ENCODE results near the gene SEC14L2. TPM values are rescaled to one million over a fixed set of nuclear protein-coding genes. Genes with fewer than 3 reads are reported as not detected.

SEC14L2 gene
- total and polyA plus RNA-seq, 3 donors from 2014 or later = 2.2 to 4.7 (median 3.5) TPM

- Histone ChIP-seq H3K4me3 (peak overlapping the region; percentile 86 to 93), H3K27ac (no peak overlapping the region), H3K36me3 (ENCODE audit: low read depth, missing control alignments) (no peaks in the 10 kb centered on the region), H3K27me3 (no peaks in the 10 kb centered on the region), H3K4me1 (peaks cover 28% of the 10 kb centered on the region), H3K9me3 (no peaks in the 10 kb centered on the region)
- DNase-seq = no peak
- intact Hi-C loops (cut with DNase I; ENCODE audit: low total_unique reads) = no loop called here
- WGBS, 2 donors = 36 to 42% methylated on average over 22 of the region's 22 CpGs
- no peak for TF ChIP-seq POLR2A (IDR thresholded peaks at IDR 0.05)
- TF ChIP-seq, protein P1, sequence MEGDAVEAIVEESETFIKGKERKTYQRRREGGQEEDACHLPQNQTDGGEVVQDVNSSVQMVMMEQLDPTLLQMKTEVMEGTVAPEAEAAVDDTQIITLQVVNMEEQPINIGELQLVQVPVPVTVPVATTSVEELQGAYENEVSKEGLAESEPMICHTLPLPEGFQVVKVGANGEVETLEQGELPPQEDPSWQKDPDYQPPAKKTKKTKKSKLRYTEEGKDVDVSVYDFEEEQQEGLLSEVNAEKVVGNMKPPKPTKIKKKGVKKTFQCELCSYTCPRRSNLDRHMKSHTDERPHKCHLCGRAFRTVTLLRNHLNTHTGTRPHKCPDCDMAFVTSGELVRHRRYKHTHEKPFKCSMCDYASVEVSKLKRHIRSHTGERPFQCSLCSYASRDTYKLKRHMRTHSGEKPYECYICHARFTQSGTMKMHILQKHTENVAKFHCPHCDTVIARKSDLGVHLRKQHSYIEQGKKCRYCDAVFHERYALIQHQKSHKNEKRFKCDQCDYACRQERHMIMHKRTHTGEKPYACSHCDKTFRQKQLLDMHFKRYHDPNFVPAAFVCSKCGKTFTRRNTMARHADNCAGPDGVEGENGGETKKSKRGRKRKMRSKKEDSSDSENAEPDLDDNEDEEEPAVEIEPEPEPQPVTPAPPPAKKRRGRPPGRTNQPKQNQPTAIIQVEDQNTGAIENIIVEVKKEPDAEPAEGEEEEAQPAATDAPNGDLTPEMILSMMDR (IDR thresholded peaks at IDR 0.05) = no peak
Observed at GRCh38 chr22:30357650-30358215, 39.1 kb upstream of the SEC14L2 start.

DNA sequence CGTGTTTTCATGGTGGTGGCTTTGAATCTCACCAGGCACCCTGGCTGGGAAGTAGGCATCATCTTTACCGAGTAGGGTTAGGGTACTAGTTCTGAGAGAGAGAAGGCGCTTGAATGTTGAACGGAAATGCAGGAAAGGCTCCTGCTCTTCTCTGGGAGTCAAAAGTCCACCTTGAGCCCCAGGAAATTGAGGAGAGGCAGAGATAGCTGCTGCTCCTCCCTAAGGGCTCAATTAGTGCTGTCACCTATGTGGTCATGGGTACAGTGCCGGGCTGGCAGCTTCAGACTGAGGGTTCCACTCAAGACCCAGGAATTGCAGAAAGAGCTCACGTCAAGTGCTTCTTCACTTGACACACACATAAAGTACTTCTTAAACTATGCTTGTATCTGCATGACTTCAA, 38.3 kb upstream of the SEC14L2 start:
- H3K9me3 ChIP-seq = no peaks in the 10 kb centered on the region
- intact Hi-C loops (cut with DNase I; ENCODE audit: low total_unique reads) = no loop called here
- whole genome bisulfite sequencing, 2 donors = 84 to 90% methylated on average over 6 of the region's 6 CpGs

GRCh38 chr22:30361916-30362650, 34.7 kb upstream of the SEC14L2 start:
- WGBS, 2 donors = 74 to 92% methylated on average over 7 to 10 of the region's 10 CpGs

More for the DNA sequence above, 38.3 kb upstream of the SEC14L2 start:
- Histone ChIP-seq H3K4me1 (peaks cover 27% of the 10 kb centered on the region), H3K4me3 (no peak overlapping the region), H3K36me3 (ENCODE audit: low read depth, missing control alignments) (no peaks in the 10 kb centered on the region), H3K27ac (no peak overlapping the region), H3K27me3 (no peaks in the 10 kb centered on the region)
- TF ChIP-seq POLR2A (IDR thresholded peaks at IDR 0.05) = no peak
- TF ChIP-seq, protein P1 (IDR thresholded peaks at IDR 0.05) = no peak
- DNase-seq = no peak

GRCh38 chr22:30362651-30363281, 34.1 kb upstream of the SEC14L2 start:
- 66 to 83% methylated on average over 6 to 7 of the region's 7 CpGs for WGBS, 2 donors

More at GRCh38 chr22:30361916-30362650, 34.7 kb upstream of the SEC14L2 start:
- Histone ChIP-seq H3K4me3 (no peak overlapping the region), H3K4me1 (no peaks in the 10 kb centered on the region), H3K36me3 (ENCODE audit: low read depth, missing control alignments) (no peaks in the 10 kb centered on the region), H3K9me3 (no peaks in the 10 kb centered on the region), H3K27ac (no peak overlapping the region), H3K27me3 (no peaks in the 10 kb centered on the region)
- no peak for DNase-seq
- TF ChIP-seq POLR2A (IDR thresholded peaks at IDR 0.05) = no peak
- TF ChIP-seq, protein P1 (IDR thresholded peaks at IDR 0.05) = no peak
- intact Hi-C loops (cut with DNase I; ENCODE audit: low total_unique reads) = no loop called here

More at GRCh38 chr22:30362651-30363281, 34.1 kb upstream of the SEC14L2 start:
- Histone ChIP-seq H3K36me3 (ENCODE audit: low read depth, missing control alignments) (no peaks in the 10 kb centered on the region), H3K4me1 (no peaks in the 10 kb centered on the region), H3K4me3 (no peak overlapping the region), H3K9me3 (no peaks in the 10 kb centered on the region), H3K27me3 (no peaks in the 10 kb centered on the region), H3K27ac (no peak overlapping the region)
- intact Hi-C loops (cut with DNase I; ENCODE audit: low total_unique reads) = no loop called here
- DNase-seq = no peak
- TF ChIP-seq, protein P1 (IDR thresholded peaks at IDR 0.05) = no peak

All from testis (tissue), 3 donors.